Tibial nerve (tissue), 4 donors: Measurements from ENCODE around the gene PCED1A. TPM values are rescaled to one million over a fixed set of nuclear protein-coding genes. Genes with fewer than 3 reads are reported as not detected.

Experiments
- DNase-seq, 2 donors: peaks; one replicate each; pipeline ENCODE4 v3.0.0-alpha.2; 2019; ENCODE audit warnings: low spot score in 2 of 2
- H3K27ac ChIP-seq, 4 donors: fragments of 200-600 bp; sonication (generic) in 3 of 4; one replicate each; pipeline ENCODE4 v1.5.1; 2017 to 2019; ENCODE audit warnings: mild to moderate bottlenecking in 1 of 4
- H3K27me3 ChIP-seq, 2 donors: fragments of 200-600 bp; sonication (generic) in 1 of 2; one replicate each; pipeline versions ENCODE4 v1.5.1 to v1.6.0; 2017 to 2019
- H3K36me3 ChIP-seq, 3 donors: fragments of 200-600 bp; sonication (generic); one replicate each; pipeline ENCODE4 v1.5.1; 2018 to 2019
- H3K4me1 ChIP-seq, 4 donors: fragments of 200-600 bp; sonication (generic) in 3 of 4; one replicate each; pipeline ENCODE4 v1.5.1; 2017 to 2019
- H3K4me3 ChIP-seq, 4 donors: fragments of 200-600 bp; sonication (generic) in 3 of 4; one replicate each; pipeline ENCODE4 v1.5.1; 2017 to 2019; ENCODE audit warnings: mild to moderate bottlenecking in 1 of 4, moderate library complexity in 1 of 4
- H3K9me3 ChIP-seq, 4 donors: fragments of 200-600 bp; sonication (generic) in 3 of 4; one replicate each; pipeline ENCODE4 v1.5.1; 2017 to 2019
- CTCF ChIP-seq, 5 experiments: fragments of 200-600 bp in 3 of 5; fragments of 450-650 bp in 2 of 5; sonication (generic) in 3 of 5; IDR thresholded peaks; one replicate each; pipeline ENCODE4 v1.5.1; 2016 to 2019; ENCODE audit warnings: antibody characterized with exemption in 5 of 5, mild to moderate bottlenecking in 3 of 5, moderate library complexity in 2 of 5
- EP300 ChIP-seq, 2 donors: sonication (generic); formaldehyde crosslinking; IDR thresholded peaks; one replicate each; pipeline ENCODE4 v1.6.1; 2017; ENCODE audit warnings: antibody characterized with exemption in 2 of 2, mild to moderate bottlenecking in 1 of 2
- POLR2A ChIP-seq, 2 donors: fragments of 450-650 bp; IDR thresholded peaks; one replicate each; pipeline ENCODE4 v1.6.1; 2017; ENCODE audit warnings: antibody characterized with exemption in 2 of 2, mild to moderate bottlenecking in 2 of 2, moderate library complexity in 2 of 2
- WGBS, 2 donors: methylation state at CpG; one replicate each; pipeline ENCODE4 v1.1.5; 2018; 5-methylcytosine and 5-hydroxymethylcytosine counted together
- total RNA-seq, 4 donors: library from RNA; depleted of rRNA; stranded (reverse); fragments of >200 nt; gene quantifications; one replicate each; pipeline ENCODE4 v1.1.0, GENCODE V29; 2016

The PCED1A gene
- total RNA-seq, 4 donors from 2014 or later: 36.8 to 84.6 (median 62.3) TPM

GRCh38 chr20:2804041-2804828, 36.2 kb downstream of the PCED1A start:
- no peak for DNase-seq
- Histone ChIP-seq H3K4me3 (no peak overlapping the region), H3K27ac (no peak overlapping the region), H3K9me3 (no peaks in the 10 kb centered on the region), H3K4me1 (peaks cover 0 to 37% (median 5%) of the 10 kb centered on the region in 4 donors), H3K27me3 (peaks cover 0 to 96% of the 10 kb centered on the region in 2 donors), H3K36me3 (no peaks in the 10 kb centered on the region)
- 47 to 54% methylated on average over 16 of the region's 16 CpGs for WGBS, 2 donors
- no peak for TF ChIP-seq EP300 (IDR thresholded peaks at IDR 0.05)
- TF ChIP-seq CTCF (IDR thresholded peaks at IDR 0.05): no peak
- no peak for TF ChIP-seq POLR2A (IDR thresholded peaks at IDR 0.05)

GRCh38 chr20:2801286-2801728, 39.1 kb downstream of the PCED1A start:
- H3K4me3 ChIP-seq: no peak overlapping the region
- H3K36me3 ChIP-seq: no peaks in the 10 kb centered on the region
- H3K9me3 ChIP-seq: no peaks in the 10 kb centered on the region
- H3K27ac ChIP-seq: no peak overlapping the region
- TF ChIP-seq POLR2A (IDR thresholded peaks at IDR 0.05): no peak
- TF ChIP-seq CTCF (IDR thresholded peaks at IDR 0.05): no peak
- TF ChIP-seq EP300 (IDR thresholded peaks at IDR 0.05): no peak
- H3K4me1 ChIP-seq: peaks cover 0 to 39% (median 5%) of the 10 kb centered on the region in 4 donors
- peaks cover 0 to 87% of the 10 kb centered on the region in 2 donors for H3K27me3 ChIP-seq
- WGBS, 2 donors: 14 to 22% methylated on average over 13 of the region's 13 CpGs
- DNase-seq: no peak

- DNase-seq: no peak
- H3K4me3 ChIP-seq: peak within 1 kb of the TSS in 3 of 4 donors; percentile 8 to 36 (median 15)
- 4 to 7% methylated on average over 17 to 24 of the region's 52 CpGs for WGBS, 2 donors
- peaks cover 0 to 81% of the 10 kb centered on the region in 2 donors for H3K27me3 ChIP-seq
- no peaks in the 10 kb centered on the region for H3K9me3 ChIP-seq
- TF ChIP-seq POLR2A (IDR thresholded peaks at IDR 0.05) (no peak), CTCF (IDR thresholded peaks at IDR 0.05) (no peak), EP300 (IDR thresholded peaks at IDR 0.05) (no peak)
- no peaks in the 10 kb centered on the region for H3K36me3 ChIP-seq
- no peak within 1 kb of the TSS for H3K27ac ChIP-seq
- H3K4me1 ChIP-seq: peaks cover 0 to 39% (median 5%) of the 10 kb centered on the region in 4 donors
Observed at GRCh38 chr20:2800521-2801285, 39.8 kb downstream of the PCED1A start, which contains the start of gene CPXM1. Gene CPXM1 (minus strand): TSS chr20:2800627. CDS start chr20:2800572, 55 bp downstream.

GRCh38 chr20:2799688-2800520, 40.6 kb downstream of the PCED1A start:
- H3K9me3 ChIP-seq: no peaks in the 10 kb centered on the region
- H3K27me3 ChIP-seq: peaks cover 0 to 73% of the 10 kb centered on the region in 2 donors
- no peaks in the 10 kb centered on the region for H3K36me3 ChIP-seq
- no peak overlapping the region for H3K27ac ChIP-seq
- DNase-seq: no peak
- peak overlapping the region in 2 of 4 donors; percentile 8 to 36 for H3K4me3 ChIP-seq
- TF ChIP-seq EP300 (IDR thresholded peaks at IDR 0.05) (no peak), POLR2A (IDR thresholded peaks at IDR 0.05) (no peak)
- H3K4me1 ChIP-seq: peaks cover 0 to 31% (median 5%) of the 10 kb centered on the region in 4 donors
- 1% methylated on average over 48 to 57 of the region's 61 CpGs for WGBS, 2 donors

GRCh38 chr20:2799271-2799670, 41.2 kb downstream of the PCED1A start:
- DNase-seq: no peak
- Histone ChIP-seq H3K4me1 (peaks cover 0 to 27% (median 5%) of the 10 kb centered on the region in 4 donors), H3K27ac (no peak overlapping the region), H3K27me3 (peaks cover 0 to 68% of the 10 kb centered on the region in 2 donors), H3K4me3 (peak overlapping the region in 1 of 4 donors; percentile 36), H3K36me3 (no peaks in the 10 kb centered on the region), H3K9me3 (no peaks in the 10 kb centered on the region)
- WGBS, 2 donors: 45 to 52% methylated on average over 8 to 9 of the region's 9 CpGs
- TF ChIP-seq EP300 (IDR thresholded peaks at IDR 0.05): no peak
- no peak for TF ChIP-seq POLR2A (IDR thresholded peaks at IDR 0.05)
- no peak for TF ChIP-seq CTCF (IDR thresholded peaks at IDR 0.05)
